Adrenal gland (tissue), 12 donors: Measurements from ENCODE around the gene SLC22A4. TPM values are rescaled to one million over a fixed set of nuclear protein-coding genes. Genes with fewer than 3 reads are reported as not detected.
A peak's percentile ranks its signal among the peaks of the same experiment; 100 is the strongest.

Experiments used
- DNase-seq, 7 donors: peaks; one replicate each; pipeline ENCODE4 v3.0.0-alpha.2; 2019 to 2020
- H3K27ac ChIP-seq, 5 donors: fragments of 200-600 bp; sonication (generic) in 4 of 5; 1 replicate in 3 of 5; 2 replicates in 2 of 5; pipeline versions ENCODE4 v1.5.1 to v1.8.0; 2016 to 2020; ENCODE audit warnings: mild to moderate bottlenecking in 1 of 5
- H3K27me3 ChIP-seq: fragments of 200-600 bp; 2 replicates; pipeline ENCODE4 v1.8.0; 2021
- H3K36me3 ChIP-seq, 2 donors: fragments of 200-600 bp; replicated peaks in 1 of 2; 1 replicate in 1 of 2; 2 replicates in 1 of 2; pipeline versions ENCODE4 v1.5.1 to v1.8.0; 2018 to 2022
- H3K4me1 ChIP-seq, 2 donors: fragments of 200-600 bp; replicated peaks in 1 of 2; 1 replicate in 1 of 2; 2 replicates in 1 of 2; pipeline versions ENCODE4 v1.5.1 to v1.8.0; 2018 to 2021
- H3K4me3 ChIP-seq, 4 donors: fragments of 200-600 bp; sonication (generic) in 3 of 4; one replicate each; pipeline ENCODE4 v1.5.1; 2016 to 2018
- H3K9me3 ChIP-seq, 3 donors: fragments of 200-600 bp; sonication (generic) in 1 of 3; replicated peaks in 1 of 3; 1 replicate in 2 of 3; 2 replicates in 1 of 3; pipeline versions ENCODE4 v1.5.1 to v1.8.0; 2016 to 2021
- CTCF ChIP-seq, 6 experiments: fragments of 450-650 bp in 4 of 6; fragments of 200-600 bp in 2 of 6; sonication (generic) in 1 of 6; IDR thresholded peaks; 1 replicate in 5 of 6; 2 replicates in 1 of 6; pipeline versions ENCODE4 v1.5.1 to v1.8.0; 2016 to 2021; ENCODE audit warnings: antibody characterized with exemption in 6 of 6, mild to moderate bottlenecking in 2 of 6, moderate library complexity in 1 of 6
- POLR2A ChIP-seq, 2 donors: fragments of 450-650 bp; IDR thresholded peaks; one replicate each; pipeline ENCODE4 v1.6.1; 2017; ENCODE audit warnings: antibody characterized with exemption in 2 of 2, mild to moderate bottlenecking in 2 of 2, moderate library complexity in 1 of 2
- WGBS, 4 donors: extraction: QIAGEN DNeasy Blood & Tissue Kit in 2 of 4; methylation state at CpG; one replicate each; pipeline versions ENCODE4 v1.1.5 to v1.1.7; 2013 to 2017; 5-methylcytosine and 5-hydroxymethylcytosine counted together
- intact Hi-C, 2 donors: fragments of 100-400 bp; cut with DNase I; formaldehyde crosslinking; loops; one replicate each; pipeline versions ENCODE4 v1.14.1 to v1.15.0; 2022 to 2023
- polyA plus RNA-seq, 3 donors: library from polyadenylated mRNA; stranded (reverse); fragments of 200-250 nt in 2 of 3; fragments of 350-450 nt in 1 of 3; fragmentation: Illumina TruSeq in 1 of 3; extraction: RNeasy Lipid Tissue Mini Kit (QIAGEN cat#74804) in 1 of 3; gene quantifications; one replicate each; pipeline ENCODE4 v1.2.3, GENCODE V29; 2013 to 2014
- total RNA-seq, 9 donors: library from RNA; depleted of rRNA in 4 of 9; stranded (reverse); fragments of >200 nt in 4 of 9; fragments of 120-200 nt in 1 of 9; fragmentation: NEBNext Ultra II Directional in 1 of 9; extraction: Animal tissue kit (Norgen Biotek cat#: 25700) in 1 of 9; gene quantifications; one replicate each; pipeline versions ENCODE4 v1.1.0 to v1.2.4, GENCODE V29; 2013 to 2023
- donor health status: healthy with polysubstance abuse.
- donor health status: Bipolar disorder and iron deficiency.
- donor health status: DM: yes; HTN: yes; CAD: no.
- donor health status: DM: no; HTN: no; CAD: no.
- donor health status: DM: no; HTN: no; CAD: no.
- donor health status: DM: yes; HTN: yes; CAD: no.

Gene SLC22A4
- total and polyA plus RNA-seq, 12 donors = 1.4 to 8.2 (median 3.2) TPM

GRCh38 chr5:132251220-132251725 is 42.9 kb upstream of the SLC22A4 start:
- DNase-seq = peak in 4 of 7 donors; percentile 11 to 49 (median 18)
- Histone ChIP-seq H3K27ac (no peak overlapping the region), H3K9me3 (peaks cover 0 to 4% (median 0%) of the 10 kb centered on the region in 3 donors), H3K4me1 (peaks cover 0 to 7% of the 10 kb centered on the region in 2 donors), H3K36me3 (no peaks in the 10 kb centered on the region), H3K27me3 (no peaks in the 10 kb centered on the region), H3K4me3 (no peak overlapping the region)
- WGBS, 4 donors = 89 to 95% (median 92%) methylated on average over 3 to 10 of the region's 10 CpGs
- TF ChIP-seq CTCF (IDR thresholded peaks at IDR 0.05) = no peak
- no peak for TF ChIP-seq POLR2A (IDR thresholded peaks at IDR 0.05)
- intact Hi-C loops = no loop called here

- Histone ChIP-seq H3K27ac (no peak overlapping the region), H3K4me3 (no peak overlapping the region), H3K36me3 (no peaks in the 10 kb centered on the region), H3K27me3 (no peaks in the 10 kb centered on the region), H3K4me1 (peaks cover 0 to 7% of the 10 kb centered on the region in 2 donors), H3K9me3 (no peaks in the 10 kb centered on the region)
- 77 to 90% (median 80%) methylated on average over 3 to 4 of the region's 4 CpGs for WGBS, 4 donors
- TF ChIP-seq POLR2A (IDR thresholded peaks at IDR 0.05) = no peak
- TF ChIP-seq CTCF (IDR thresholded peaks at IDR 0.05) = no peak
- intact Hi-C loops = no loop called here
- peak in 2 of 7 donors; percentile 1 to 21 for DNase-seq
Measured at GRCh38 chr5:132253008-132253441, 41.2 kb upstream of the SLC22A4 start.

GRCh38 chr5:132253452-132254320 is 40.5 kb upstream of the SLC22A4 start:
- intact Hi-C loops = no loop called here
- Histone ChIP-seq H3K4me3 (no peak overlapping the region), H3K4me1 (peaks cover 0 to 7% of the 10 kb centered on the region in 2 donors), H3K36me3 (no peaks in the 10 kb centered on the region), H3K9me3 (no peaks in the 10 kb centered on the region), H3K27ac (no peak overlapping the region), H3K27me3 (no peaks in the 10 kb centered on the region)
- 84 to 92% (median 91%) methylated on average over 5 to 8 of the region's 8 CpGs for WGBS, 4 donors
- peak in 3 of 7 donors; percentile 10 to 47 (median 19) for DNase-seq
- TF ChIP-seq CTCF (IDR thresholded peaks at IDR 0.05) (no peak), POLR2A (IDR thresholded peaks at IDR 0.05) (no peak)

GRCh38 chr5:132254321-132254977 is 39.7 kb upstream of the SLC22A4 start:
- intact Hi-C loops = no loop called here
- H3K27me3 ChIP-seq = no peaks in the 10 kb centered on the region
- H3K27ac ChIP-seq = no peak overlapping the region
- H3K36me3 ChIP-seq = no peaks in the 10 kb centered on the region
- peaks cover 0 to 7% of the 10 kb centered on the region in 2 donors for H3K4me1 ChIP-seq
- 34 to 59% (median 44%) methylated on average over 2 to 7 of the region's 7 CpGs for WGBS, 4 donors
- no peak overlapping the region for H3K4me3 ChIP-seq
- no peaks in the 10 kb centered on the region for H3K9me3 ChIP-seq
- peak in 6 of 7 donors; percentile 64 to 85 (median 74) for DNase-seq
- TF ChIP-seq CTCF (IDR thresholded peaks at IDR 0.05) (no peak), POLR2A (IDR thresholded peaks at IDR 0.05) (no peak)
